CD4-positive, alpha-beta T cell treated with Interleukin-15 for 1 hour (primary cell): ENCODE measurements around the gene SLC4A5.
"Not testable (repeated sequence)": the region's sequence is repeated elsewhere in the genome, so short reads cannot be mapped to it uniquely, and the experiment has no call there.

Experiments
- DNase-seq: peaks from one replicate; pipeline ENCODE4 v3.0.0-alpha.2; 2020

The SLC4A5 gene

DNA sequence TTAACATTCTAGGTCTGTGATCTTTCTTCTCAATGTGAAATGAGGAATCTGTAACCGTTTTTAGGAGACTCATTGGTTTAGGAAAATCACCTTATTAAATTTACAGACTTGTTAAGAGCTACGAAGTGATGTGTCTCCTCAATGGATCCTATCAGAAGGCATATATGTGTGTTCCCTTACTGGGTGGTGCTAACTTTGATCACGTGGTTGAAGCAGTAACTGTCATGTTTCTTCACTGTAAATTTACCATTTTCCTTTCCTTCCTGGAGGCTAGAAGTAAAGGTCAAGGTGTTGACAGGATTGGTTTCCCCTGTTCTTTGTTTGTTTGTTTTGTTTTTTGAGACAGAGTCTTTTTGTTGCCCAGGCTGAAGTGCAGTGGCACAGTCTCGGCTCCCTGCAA is 146.2 kb downstream of the SLC4A5 start:
- DNase-seq = no peak

DNA sequence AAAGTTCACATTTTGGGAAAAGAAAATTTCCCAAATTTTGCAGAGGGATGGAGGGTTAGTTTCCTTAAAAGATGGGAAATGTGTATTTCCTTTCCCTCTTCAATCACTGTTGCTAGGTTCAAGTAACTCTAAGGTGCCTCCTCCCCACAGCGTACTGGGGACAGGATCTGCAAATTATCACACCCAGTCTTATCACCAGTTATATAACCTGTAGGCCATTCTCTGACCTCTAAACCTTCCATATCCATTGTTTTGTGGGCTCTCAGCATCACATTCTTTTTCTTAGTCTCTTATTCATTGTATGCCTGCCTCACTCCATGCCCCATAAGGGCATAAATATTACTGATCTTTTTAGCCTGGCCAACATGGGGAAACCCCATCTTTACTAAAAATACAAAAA is 148.4 kb downstream of the SLC4A5 start:
- no peak for DNase-seq

DNA sequence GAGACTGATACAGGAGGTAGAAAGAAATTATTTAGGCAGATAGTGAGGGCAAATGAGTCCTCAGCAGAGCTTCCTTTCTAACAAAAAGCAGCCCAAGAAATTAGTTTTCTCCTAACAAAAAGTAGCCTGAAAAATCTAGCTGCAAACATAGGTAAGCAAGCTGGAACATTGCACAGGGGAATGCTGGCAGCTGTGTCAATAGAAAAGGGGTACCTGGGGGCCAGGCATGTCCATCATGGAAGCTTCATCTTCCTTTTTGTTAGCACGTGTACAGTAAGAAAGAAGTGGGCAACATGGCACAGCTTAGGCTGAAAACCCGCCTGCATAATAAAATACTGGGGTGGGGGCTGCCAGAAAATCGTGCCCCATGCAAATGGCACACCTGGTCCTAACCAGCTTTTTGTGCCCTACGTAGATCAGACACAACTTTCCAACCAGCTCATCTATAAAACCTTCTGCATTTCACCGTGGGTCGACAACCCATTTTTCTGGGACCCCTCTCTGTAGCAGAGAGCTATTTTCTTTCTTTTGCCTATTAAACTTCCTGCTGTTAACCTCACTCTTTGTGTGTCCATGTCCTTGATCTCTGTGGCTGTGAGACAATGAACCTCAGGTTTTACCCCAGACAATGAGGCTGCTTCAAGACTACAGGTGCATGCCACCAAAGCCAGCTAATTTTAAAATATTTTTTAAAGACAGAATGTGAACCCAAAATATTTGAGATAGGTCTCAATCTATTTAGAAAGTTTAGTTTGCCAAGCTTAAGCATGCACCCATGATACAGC is 151.4 kb downstream of the SLC4A5 start:
- no peak for DNase-seq

DNA sequence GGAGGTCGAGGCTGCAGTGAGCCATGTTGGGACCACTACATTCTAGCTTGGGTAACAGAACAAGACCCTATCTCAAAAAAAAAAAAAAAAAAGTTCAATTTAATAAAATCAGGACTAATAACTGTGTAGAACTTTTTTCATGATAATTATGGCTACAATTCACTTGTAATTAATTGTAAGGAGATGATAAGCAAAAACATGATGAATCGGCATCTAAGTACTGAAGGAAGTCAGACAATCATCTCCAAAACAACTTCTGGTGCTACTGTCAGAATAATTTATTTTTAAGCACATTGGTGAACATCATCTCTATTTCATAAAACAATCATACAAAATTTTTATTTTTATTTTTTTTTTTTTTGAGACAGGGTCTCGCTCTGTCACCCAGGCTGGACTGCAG is 154.5 kb downstream of the SLC4A5 start:
- no peak for DNase-seq

DNA sequence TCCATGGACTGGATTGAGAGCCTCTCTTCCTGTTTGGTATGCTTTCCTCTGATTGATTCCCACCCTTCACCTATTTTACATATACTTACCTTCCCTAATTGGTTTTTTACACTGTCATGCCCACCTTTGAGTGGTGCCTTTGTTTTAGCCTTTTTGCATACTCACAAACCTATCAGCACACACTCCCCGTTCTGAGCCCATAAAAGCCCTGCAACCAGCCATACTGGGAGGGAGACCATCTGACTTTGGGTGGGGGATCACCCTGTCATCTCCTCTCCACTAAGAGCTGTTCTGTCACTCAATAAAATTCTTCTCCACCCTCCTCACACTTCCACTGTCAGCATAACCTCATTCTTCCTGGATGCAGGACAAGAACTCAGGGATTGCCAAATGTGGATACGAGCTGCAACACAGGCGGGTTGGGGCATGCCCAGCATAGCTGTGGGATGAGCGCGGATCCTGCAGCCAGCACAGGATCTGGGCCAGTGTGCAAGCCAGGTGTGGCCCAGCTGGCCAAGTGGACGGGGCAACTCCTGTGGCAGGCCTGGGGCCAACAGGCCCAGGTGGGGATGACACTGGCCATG is 155.1 kb downstream of the SLC4A5 start:
- DNase-seq = no peak

DNA sequence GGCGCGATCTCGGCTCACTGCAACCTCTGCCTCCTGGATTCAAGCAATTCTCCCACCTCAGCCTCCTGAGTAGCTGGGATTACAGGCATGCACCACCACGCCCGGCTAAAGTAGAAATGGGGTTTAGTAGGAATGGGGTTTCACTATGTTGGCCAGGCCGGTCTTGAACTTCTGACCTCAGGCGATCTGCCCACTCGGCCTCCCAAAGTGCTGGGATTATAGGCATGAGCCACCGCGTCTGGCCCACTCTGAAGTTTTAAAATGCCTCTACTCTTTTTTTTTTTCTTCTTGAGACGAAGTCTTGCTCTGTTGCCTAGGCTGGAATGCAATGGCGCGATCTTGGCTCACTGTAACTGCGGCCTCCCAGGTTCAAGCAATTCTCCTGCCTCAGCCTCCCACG is 156.5 kb downstream of the SLC4A5 start:
- not testable (repeated sequence) for DNase-seq

DNA sequence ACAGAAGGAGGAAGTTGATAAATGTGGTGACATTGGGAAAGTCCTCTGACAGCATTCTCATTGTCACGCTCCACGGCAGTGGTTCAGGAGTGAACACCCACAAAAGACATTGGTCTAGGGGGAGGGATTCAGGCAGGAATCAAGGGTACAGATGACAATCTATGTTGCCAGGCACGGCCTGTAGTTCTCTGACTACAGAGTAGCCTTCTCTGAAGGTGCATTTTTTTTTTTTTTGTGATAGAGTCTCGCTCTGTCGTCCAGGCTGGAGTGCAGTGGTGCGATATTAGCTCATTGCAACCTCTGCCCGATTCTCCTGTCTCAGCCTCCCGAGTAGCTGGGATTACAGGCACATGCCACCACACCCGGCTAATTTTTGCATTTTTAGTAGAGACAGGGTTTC is 157.2 kb downstream of the SLC4A5 start:
- peak; percentile 86 for DNase-seq

DNA sequence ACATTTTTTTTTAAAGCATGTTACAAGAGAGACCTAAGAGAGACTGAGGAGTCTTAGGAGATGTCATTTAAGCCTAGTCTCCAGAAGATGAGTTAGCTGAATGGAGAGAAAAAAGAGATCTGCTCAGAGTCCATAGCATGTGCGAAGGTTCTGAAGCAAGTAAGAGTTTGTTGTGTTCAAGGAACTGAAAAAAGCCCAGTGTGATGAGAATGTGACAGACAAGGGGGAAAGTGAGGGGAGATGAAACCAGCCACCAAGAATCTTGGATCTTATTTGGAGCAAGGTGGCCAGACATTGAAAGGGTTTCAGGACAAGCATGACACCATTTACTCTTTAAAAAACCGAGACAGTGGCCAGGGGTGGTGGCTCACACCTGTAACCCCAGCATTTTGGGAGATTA is 159.3 kb downstream of the SLC4A5 start:
- DNase-seq = no peak

DNA sequence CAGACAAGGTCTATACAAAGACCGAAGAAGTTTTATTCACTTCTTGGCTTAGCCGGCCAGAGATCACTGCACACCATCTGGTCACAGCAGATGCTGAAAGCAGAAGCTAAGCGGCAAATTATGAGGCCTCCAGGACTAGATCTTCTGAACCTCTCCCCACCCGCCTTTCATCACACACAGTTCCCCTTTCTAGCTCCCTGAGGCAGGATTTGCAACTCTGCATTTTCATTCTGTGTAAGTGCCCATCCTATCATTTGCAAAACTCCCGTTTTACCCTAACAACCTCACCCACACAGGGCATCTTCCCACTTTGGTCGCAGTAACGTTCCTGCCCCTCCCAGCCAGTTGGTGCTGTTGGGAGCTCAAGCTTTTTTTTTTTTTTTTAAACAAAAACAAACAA is 161.5 kb downstream of the SLC4A5 start:
- DNase-seq = peak; percentile 78

DNA sequence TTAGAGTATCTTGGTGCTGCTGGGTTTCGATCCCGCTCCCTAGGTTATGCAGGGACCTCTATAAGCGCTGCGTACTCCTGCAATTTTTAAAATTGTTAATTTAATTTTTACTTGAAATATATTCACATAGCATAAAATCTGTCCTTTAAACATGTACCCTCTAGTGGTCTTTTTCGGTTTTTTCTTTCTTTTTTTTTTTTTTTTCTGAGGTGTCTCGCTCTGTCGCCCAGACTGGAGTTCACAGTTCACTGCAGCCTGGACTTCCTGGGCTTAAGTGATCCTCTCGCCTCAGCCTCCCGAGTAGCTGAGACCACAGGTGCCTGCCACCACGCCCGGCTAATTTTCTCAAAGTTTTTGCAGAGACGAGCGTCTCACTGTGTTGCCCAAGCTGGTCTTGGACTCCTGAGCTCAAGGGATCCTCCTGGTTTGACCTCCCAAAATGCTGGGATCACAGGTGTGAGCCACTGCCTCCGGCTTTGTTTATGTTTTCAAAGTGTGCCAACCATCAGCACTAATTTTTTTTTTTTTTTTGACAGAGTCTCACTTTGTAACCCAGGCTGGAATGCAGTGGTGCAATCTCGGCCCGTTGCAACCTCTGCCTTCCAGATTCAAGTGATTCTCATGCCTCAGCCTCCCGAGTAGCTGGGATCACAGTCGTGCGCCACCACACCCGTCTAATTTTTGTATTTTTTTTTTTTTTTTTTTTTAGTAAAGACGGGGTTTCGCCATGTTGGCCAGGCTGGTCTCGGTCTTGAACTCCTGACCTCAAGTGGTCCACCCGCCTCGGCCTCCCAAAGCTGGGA is 164.0 kb downstream of the SLC4A5 start:
- no peak for DNase-seq

DNA sequence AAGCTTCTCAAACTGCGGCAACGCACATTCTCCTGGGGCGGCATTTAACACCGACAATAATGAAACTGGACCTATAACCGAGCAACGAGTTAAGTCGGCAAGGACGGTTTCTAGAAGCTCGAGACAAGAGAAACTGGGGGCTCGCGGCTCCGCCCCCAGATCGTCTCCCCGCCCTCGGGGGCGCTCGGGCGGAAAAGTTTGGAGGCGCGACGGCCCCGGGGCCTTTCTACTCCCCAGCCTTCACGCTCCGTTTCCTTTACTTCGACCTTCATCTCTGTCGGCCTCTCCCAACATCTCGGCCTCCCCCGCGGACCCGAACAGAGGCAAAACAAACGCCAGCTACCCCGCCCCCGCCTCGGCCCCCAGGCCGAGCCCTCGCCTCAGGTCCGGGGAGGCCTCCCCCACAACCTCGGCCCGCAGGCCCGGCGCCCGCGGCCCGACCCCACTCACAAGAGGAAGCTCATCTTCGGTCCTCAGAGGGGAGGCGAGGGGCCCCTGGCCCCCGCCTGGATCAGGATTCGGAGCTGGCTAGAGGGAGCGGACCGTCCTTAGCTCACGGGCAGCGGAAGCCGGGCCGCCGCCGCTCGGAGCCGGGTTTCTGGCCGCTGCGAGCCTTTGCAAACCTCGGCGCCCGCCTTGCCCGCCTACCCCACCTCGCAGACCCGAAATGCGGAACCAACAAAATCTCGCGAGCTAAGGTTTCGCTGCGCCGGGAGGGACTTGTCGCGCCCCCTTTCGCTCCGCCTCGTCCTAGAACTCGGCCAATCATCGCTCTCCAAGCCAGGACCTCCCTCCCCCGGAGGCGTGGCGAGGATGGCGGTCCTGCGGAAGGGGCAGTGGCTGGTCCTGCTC is 164.8 kb downstream of the SLC4A5 start, which contains the start of gene MOB1A:
Gene MOB1A (minus strand): TSS at position 669 of the 852 bp plus-strand sequence. CDS start 205 bp downstream, at position 464.
- DNase-seq = peak; percentile 97

DNA sequence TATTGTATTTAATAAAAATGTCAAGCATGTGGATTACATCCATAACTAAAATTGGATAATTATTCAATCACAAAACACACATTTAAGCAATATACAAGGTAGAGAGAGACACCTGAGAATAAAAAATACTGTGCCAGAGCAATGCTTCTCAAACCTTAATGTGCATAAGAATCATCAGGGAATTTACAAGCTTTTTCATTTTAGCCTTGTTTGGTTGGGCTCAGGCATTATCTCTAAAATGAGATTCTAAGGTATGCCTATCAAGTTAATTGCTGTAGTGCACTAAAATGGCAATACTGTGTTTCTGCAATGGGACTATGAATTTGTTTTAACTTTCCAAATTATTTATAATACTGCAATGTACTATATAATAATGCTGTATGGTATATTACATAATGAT is 165.5 kb downstream of the SLC4A5 start:
- no peak for DNase-seq

DNA sequence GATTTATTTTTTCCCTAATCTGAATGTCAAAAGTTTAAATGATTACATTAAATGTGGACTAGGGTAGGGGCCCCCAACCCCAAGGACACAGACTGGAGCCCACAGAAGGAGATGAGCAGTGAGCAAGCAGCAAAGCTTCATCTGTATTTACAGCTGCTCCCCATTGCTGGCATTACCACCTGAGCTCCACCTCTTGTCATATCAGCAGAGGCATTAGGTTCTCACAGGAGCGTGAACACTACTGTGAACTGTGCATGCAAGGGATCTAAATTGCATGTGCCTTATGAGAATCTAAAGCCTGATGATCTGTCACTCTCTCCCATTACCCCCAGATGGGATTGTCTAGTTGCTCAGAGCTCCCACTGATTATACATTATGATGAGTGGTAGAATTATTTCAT is 168.3 kb downstream of the SLC4A5 start:
- no peak for DNase-seq

DNA sequence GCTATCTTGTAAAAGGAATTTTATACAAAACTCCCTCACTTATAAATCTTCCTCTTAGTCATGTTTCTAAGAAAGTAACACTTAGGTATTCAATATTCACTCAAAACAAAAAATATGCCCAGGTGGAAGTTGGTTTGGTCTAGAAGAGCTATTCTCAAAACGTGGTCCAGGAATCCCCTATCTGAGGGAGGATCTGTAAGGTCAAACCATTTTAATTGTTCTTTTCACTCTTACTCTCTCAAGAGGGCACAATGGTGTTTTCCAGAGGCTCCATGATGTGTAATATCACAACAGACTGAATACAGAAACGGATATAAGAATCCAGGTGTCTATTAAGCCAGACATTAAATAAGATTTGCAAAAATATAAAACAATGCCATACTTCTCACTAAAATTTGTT is 174.5 kb downstream of the SLC4A5 start:
- no peak for DNase-seq
